Trophoblast cell (in vitro differentiated cells and primary cell): ENCODE results near the gene TSEN34.

Source experiments
- DNase-seq, 2 donors: peaks; one replicate each; pipeline ENCODE4 v3.0.0-alpha.2; 2016
- H2AFZ ChIP-seq: 2 replicates; pipeline ENCODE4 v1.6.1; 2013; ENCODE audit warnings: low read length, moderate library complexity, mild to moderate bottlenecking; ENCODE audit not compliant: insufficient read depth, poor library complexity
- H2AK5ac ChIP-seq: 2 replicates; pipeline ENCODE4 v1.6.1; 2013; ENCODE audit warnings: mild to moderate bottlenecking, low read length
- H2BK120ac ChIP-seq: 2 replicates; pipeline ENCODE4 v1.6.1; 2013; ENCODE audit warnings: low read length, mild to moderate bottlenecking, moderate library complexity; ENCODE audit not compliant: insufficient read depth, poor library complexity
- H2BK12ac ChIP-seq: 2 replicates; pipeline ENCODE4 v1.6.1; 2013; ENCODE audit warnings: mild to moderate bottlenecking, low read length, moderate library complexity
- H2BK5ac ChIP-seq: 2 replicates; pipeline ENCODE4 v1.6.1; 2013; ENCODE audit warnings: low read length, low read depth, moderate library complexity, mild to moderate bottlenecking; ENCODE audit not compliant: poor library complexity
- H3K14ac ChIP-seq: 2 replicates; pipeline ENCODE4 v1.6.1; 2013; ENCODE audit warnings: mild to moderate bottlenecking, low read length
- H3K18ac ChIP-seq: 2 replicates; pipeline ENCODE4 v1.6.1; 2013; ENCODE audit warnings: mild to moderate bottlenecking, low read length
- H3K23ac ChIP-seq: 2 replicates; pipeline ENCODE4 v1.6.1; 2013; ENCODE audit warnings: low read length
- H3K27ac ChIP-seq: 2 replicates; pipeline ENCODE4 v1.5.1; 2013; ENCODE audit warnings: low read depth, mild to moderate bottlenecking, inconsistent platforms, low read length, moderate library complexity
- H3K27me3 ChIP-seq: 2 replicates; pipeline ENCODE4 v1.6.1; 2013; ENCODE audit warnings: inconsistent platforms, mild to moderate bottlenecking, low read length, moderate library complexity; ENCODE audit not compliant: insufficient read depth
- H3K36me3 ChIP-seq, 2 experiments: 1 replicate in 1 of 2; 2 replicates in 1 of 2; pipeline ENCODE4 v1.6.1; 2013; ENCODE audit warnings: low read length in 2 of 2, mild to moderate bottlenecking in 2 of 2, moderate library complexity in 1 of 2; ENCODE audit not compliant: insufficient read depth in 2 of 2, control insufficient read depth in 1 of 2
- H3K4ac ChIP-seq: 2 replicates; pipeline ENCODE4 v1.6.1; 2013; ENCODE audit warnings: low read depth, mild to moderate bottlenecking, low read length, moderate library complexity
- H3K4me1 ChIP-seq, 2 experiments: 1 replicate in 1 of 2; 2 replicates in 1 of 2; pipeline ENCODE4 v1.6.1; 2013; ENCODE audit warnings: low read length in 2 of 2, mild to moderate bottlenecking in 2 of 2, moderate library complexity in 1 of 2; ENCODE audit not compliant: insufficient read depth in 2 of 2, control insufficient read depth in 1 of 2
- H3K4me2 ChIP-seq: 2 replicates; pipeline ENCODE4 v1.6.1; 2013; ENCODE audit warnings: inconsistent platforms, mild to moderate bottlenecking, low read length, moderate library complexity
- H3K4me3 ChIP-seq: 2 replicates; pipeline ENCODE4 v1.5.1; 2013; ENCODE audit warnings: mild to moderate bottlenecking, low read depth, low read length, inconsistent platforms
- H3K79me1 ChIP-seq: one replicate; pipeline ENCODE4 v1.6.1; 2013; ENCODE audit warnings: low read length
- H3K79me2 ChIP-seq: 2 replicates; pipeline ENCODE4 v1.6.1; 2013; ENCODE audit warnings: low read length, mild to moderate bottlenecking; ENCODE audit not compliant: control insufficient read depth, insufficient read depth, poor library complexity
- H3K9ac ChIP-seq: 2 replicates; pipeline ENCODE4 v1.6.1; 2013; ENCODE audit warnings: mild to moderate bottlenecking, low read length
- H3K9me3 ChIP-seq: 2 replicates; pipeline ENCODE4 v1.6.1; 2013; ENCODE audit warnings: low read depth, mild to moderate bottlenecking, control low read depth, inconsistent platforms, low read length; ENCODE audit not compliant: insufficient read depth
- H4K12ac ChIP-seq: 2 replicates; pipeline ENCODE4 v1.6.1; 2013; ENCODE audit warnings: low read depth, mild to moderate bottlenecking, low read length, moderate library complexity
- H4K8ac ChIP-seq: 2 replicates; pipeline ENCODE4 v1.6.1; 2013; ENCODE audit warnings: low read depth, mild to moderate bottlenecking, low read length, moderate library complexity
- H4K91ac ChIP-seq: one replicate; pipeline ENCODE4 v1.6.1; 2013; ENCODE audit warnings: low read depth, mild to moderate bottlenecking, low read length, moderate library complexity
- WGBS: extraction: QIAGEN DNeasy Blood & Tissue Kit; methylation state at CpG from one replicate; pipeline ENCODE4 v1.1.7; 2013; ENCODE audit warnings: missing lambda C conversion rate; ENCODE audit not compliant: insufficient read length, insufficient coverage; ENCODE audit errors: extremely low coverage; 5-methylcytosine and 5-hydroxymethylcytosine counted together

TSEN34 gene

DNA sequence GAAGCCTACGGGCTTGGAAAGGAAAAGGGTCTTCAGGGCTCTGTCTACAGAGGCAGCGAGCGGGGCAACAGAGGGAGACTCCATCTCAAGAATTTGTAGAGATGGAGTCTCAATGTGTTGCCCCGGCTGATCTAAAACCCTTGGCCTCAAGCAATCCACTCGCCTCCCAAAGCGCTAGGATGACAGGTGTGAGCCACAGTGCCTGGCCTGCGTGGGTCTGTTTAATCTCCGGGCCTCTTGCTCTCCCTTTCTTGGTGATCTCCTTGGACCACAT lies 17.6 kb downstream of the TSEN34 start:
- H2AFZ ChIP-seq = peak overlapping the region; percentile 23
- no peaks in the 10 kb centered on the region for H3K27me3 ChIP-seq
- no peak overlapping the region for H2BK5ac ChIP-seq
- H3K9ac ChIP-seq = no peak overlapping the region
- no peak overlapping the region for H3K27ac ChIP-seq
- no CpG with 5 or more reads among the region's 8 CpGs for WGBS
- H3K9me3 ChIP-seq = no peaks in the 10 kb centered on the region
- H3K14ac ChIP-seq = no peak overlapping the region
- no peak overlapping the region for H2BK120ac ChIP-seq
- H4K91ac ChIP-seq = no peak overlapping the region
- no peak overlapping the region for H4K8ac ChIP-seq
- no peak overlapping the region for H3K4ac ChIP-seq
- no peak overlapping the region for H4K12ac ChIP-seq
- peaks cover 45 to 65% of the 10 kb centered on the region in 2 experiments for H3K36me3 ChIP-seq
- DNase-seq = peak in 1 of 2 donors; percentile 32
- H2AK5ac ChIP-seq = no peak overlapping the region
- peaks cover 2% of the 10 kb centered on the region for H3K79me2 ChIP-seq
- peaks cover 13 to 21% of the 10 kb centered on the region in 2 experiments for H3K4me1 ChIP-seq
- H2BK12ac ChIP-seq = no peak overlapping the region
- H3K79me1 ChIP-seq = no peaks in the 10 kb centered on the region
- H3K23ac ChIP-seq = no peak overlapping the region
- no peak overlapping the region for H3K4me2 ChIP-seq
- H3K4me3 ChIP-seq = no peak overlapping the region
- H3K18ac ChIP-seq = no peak overlapping the region

DNA sequence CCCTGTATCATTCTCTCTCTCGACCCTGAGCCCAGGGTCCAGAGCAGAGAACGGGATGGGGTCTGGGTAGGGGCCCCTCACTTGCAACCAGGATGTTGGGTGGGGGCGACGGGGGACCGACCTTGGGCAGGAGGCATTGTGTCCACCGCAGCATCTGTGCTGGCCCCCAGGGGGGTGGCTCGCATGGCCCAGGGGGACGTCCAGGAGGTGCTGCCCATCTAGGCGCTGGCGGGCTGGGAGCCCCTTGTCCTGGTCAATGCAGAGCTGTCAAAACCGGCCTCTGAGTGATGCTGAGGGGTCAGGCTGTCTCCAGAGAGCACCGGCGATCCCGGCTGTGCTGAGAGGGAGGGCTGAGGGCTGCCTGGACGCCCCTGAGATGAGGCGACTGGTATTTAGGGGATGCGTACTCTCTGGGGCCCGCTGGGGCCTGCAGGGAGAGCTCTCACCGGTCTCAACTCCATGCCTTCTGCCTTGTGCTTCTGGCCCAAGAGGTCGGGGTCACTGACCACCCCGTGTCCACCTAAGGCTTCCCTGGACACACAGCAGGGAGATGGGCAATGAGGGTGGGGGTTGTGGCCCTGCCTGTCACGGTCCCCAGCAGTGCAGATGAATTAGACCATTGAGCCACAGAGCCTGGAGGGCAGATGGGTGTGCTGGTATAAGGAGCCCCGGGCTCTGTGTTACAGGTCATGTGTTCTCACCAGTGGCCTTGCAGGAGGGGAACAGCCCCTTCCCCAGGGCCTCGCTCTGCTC lies 18.1 kb downstream of the TSEN34 start:
- Histone ChIP-seq H3K4me1 (peaks cover 13 to 21% of the 10 kb centered on the region in 2 experiments), H2AFZ (no peak overlapping the region), H3K27ac (no peak overlapping the region), H3K79me1 (no peaks in the 10 kb centered on the region), H2AK5ac (no peak overlapping the region), H2BK5ac (no peak overlapping the region), H2BK12ac (no peak overlapping the region), H3K14ac (no peak overlapping the region), H3K4me3 (no peak overlapping the region), H3K36me3 (peaks cover 41 to 61% of the 10 kb centered on the region in 2 experiments), H4K91ac (no peak overlapping the region), H2BK120ac (no peak overlapping the region), H3K79me2 (peaks cover 2% of the 10 kb centered on the region), H3K23ac (no peak overlapping the region), H3K27me3 (no peaks in the 10 kb centered on the region), H3K18ac (no peak overlapping the region), H3K9ac (no peak overlapping the region), H3K9me3 (no peaks in the 10 kb centered on the region), H4K8ac (no peak overlapping the region), H3K4ac (no peak overlapping the region), H3K4me2 (no peak overlapping the region), H4K12ac (no peak overlapping the region)
- peak; percentile 48 to 59 for DNase-seq
- no CpG with 5 or more reads among the region's 24 CpGs for WGBS

DNA sequence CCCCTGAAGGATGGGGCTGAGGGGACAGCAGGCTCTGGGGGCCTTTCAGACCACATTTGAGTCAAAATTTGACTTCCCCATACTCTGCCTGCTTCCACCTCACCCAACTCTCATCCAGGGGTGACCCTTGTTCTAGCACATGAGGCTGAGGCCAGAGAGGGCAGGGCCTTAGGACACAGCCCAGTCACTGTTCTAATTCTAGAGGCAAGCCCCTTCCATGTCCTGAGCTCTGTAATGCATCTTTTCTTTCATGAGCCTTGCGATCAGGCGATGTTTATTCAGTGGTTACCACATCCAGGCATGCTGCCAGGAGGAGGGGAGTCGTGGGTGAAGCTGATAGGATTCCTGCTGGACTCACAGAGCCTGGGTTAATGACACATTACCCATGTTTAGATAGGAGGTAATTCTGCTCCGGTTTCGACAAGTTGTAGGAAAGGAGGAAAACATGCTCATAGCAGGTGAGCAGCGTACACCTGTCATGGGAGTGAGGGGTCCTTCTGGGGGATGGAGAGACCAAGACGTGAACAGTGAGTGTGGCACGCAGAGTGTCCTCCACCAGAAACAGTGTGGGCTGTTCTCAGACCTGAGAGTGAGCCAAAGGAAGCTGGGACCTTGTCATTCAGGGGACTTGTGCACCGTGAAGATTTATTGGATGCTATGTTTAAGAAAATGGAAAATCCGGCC lies 18.8 kb downstream of the TSEN34 start:
- H3K27ac ChIP-seq = no peak overlapping the region
- no peak overlapping the region for H2AFZ ChIP-seq
- H2BK120ac ChIP-seq = no peak overlapping the region
- no peak overlapping the region for H3K4ac ChIP-seq
- no peak overlapping the region for H4K12ac ChIP-seq
- H2BK5ac ChIP-seq = no peak overlapping the region
- no peak overlapping the region for H3K4me2 ChIP-seq
- no peaks in the 10 kb centered on the region for H3K27me3 ChIP-seq
- H4K91ac ChIP-seq = no peak overlapping the region
- no peak overlapping the region for H3K4me3 ChIP-seq
- peaks cover 13 to 19% of the 10 kb centered on the region in 2 experiments for H3K4me1 ChIP-seq
- no peaks in the 10 kb centered on the region for H3K79me2 ChIP-seq
- H3K79me1 ChIP-seq = no peaks in the 10 kb centered on the region
- peak; percentile 49 to 61 for DNase-seq
- H3K9ac ChIP-seq = no peak overlapping the region
- H2BK12ac ChIP-seq = no peak overlapping the region
- peaks cover 38 to 55% of the 10 kb centered on the region in 2 experiments for H3K36me3 ChIP-seq
- no CpG with 5 or more reads among the region's 10 CpGs for WGBS
- H2AK5ac ChIP-seq = no peak overlapping the region
- H3K9me3 ChIP-seq = no peaks in the 10 kb centered on the region
- no peak overlapping the region for H3K14ac ChIP-seq
- no peak overlapping the region for H4K8ac ChIP-seq
- no peak overlapping the region for H3K23ac ChIP-seq
- no peak overlapping the region for H3K18ac ChIP-seq

DNA sequence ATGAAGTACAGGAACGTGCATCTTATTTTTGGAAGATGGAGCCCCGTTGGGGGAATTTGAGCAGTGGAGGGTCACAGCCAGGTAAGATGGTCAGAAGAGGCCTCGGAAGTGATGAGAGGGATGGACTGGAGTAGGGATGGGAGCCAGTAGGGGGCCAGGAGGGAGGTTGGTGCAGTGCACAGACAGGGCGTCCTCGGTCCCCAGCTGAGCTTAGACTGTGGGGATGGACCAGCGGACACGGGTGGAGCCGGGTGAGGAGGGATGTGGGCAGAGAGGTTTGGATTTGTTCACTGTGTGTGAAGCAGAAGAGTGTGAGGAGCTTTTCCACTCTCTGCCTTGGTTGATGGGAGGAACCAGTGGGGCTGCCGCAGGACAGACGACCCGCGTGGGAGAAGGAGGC lies 20.1 kb downstream of the TSEN34 start:
- Histone ChIP-seq H3K4me2 (no peak overlapping the region), H4K91ac (no peak overlapping the region), H3K27ac (no peak overlapping the region), H4K12ac (no peak overlapping the region), H2AFZ (no peak overlapping the region), H3K36me3 (peaks cover 29 to 44% of the 10 kb centered on the region in 2 experiments), H3K4me1 (peaks cover 13 to 19% of the 10 kb centered on the region in 2 experiments), H3K9me3 (no peaks in the 10 kb centered on the region), H2BK12ac (no peak overlapping the region), H3K79me1 (no peaks in the 10 kb centered on the region), H2BK120ac (no peak overlapping the region), H3K9ac (no peak overlapping the region), H4K8ac (no peak overlapping the region), H2BK5ac (no peak overlapping the region), H3K4ac (no peak overlapping the region), H2AK5ac (no peak overlapping the region), H3K79me2 (no peaks in the 10 kb centered on the region), H3K14ac (no peak overlapping the region), H3K4me3 (no peak overlapping the region), H3K18ac (no peak overlapping the region), H3K27me3 (no peaks in the 10 kb centered on the region), H3K23ac (no peak overlapping the region)
- DNase-seq = no peak
- no CpG with 5 or more reads among the region's 12 CpGs for WGBS
